Fibroblast of peridontal ligament (primary cell): ENCODE data around the gene TAF6L.
"Not testable (repeated sequence)": the region's sequence is repeated elsewhere in the genome, so short reads cannot be mapped to it uniquely, and the experiment has no call there.

ENCODE experiments used
- DNase-seq: peaks from one replicate; pipeline ENCODE4 v3.0.0-alpha.2; 2010; ENCODE audit errors: extremely low read depth

The TAF6L gene

GRCh38 chr11:62755086-62755615 lies 16.0 kb upstream of the TAF6L start:
- DNase-seq: no peak

GRCh38 chr11:62757846-62758788 lies 13.1 kb upstream of the TAF6L start:
- DNase-seq: no peak

DNA sequence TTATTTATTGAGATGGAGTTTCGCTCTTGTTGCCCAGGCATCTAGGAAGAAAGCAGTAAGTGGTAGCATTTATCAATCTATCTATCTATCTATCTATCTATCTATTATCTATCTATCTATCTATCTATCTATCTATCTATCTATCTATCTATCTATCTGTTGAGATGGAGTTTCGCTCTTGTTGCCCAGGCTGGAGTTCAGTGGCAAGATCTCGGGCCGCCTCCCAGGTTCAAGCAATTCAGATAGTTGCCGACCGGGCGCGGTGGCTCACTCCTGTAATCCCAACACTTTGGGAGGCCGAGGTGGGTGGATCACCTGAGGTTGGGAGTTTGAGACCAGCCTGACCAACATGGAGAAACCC lies 10.3 kb upstream of the TAF6L start:
- DNase-seq: not testable (repeated sequence)

- no peak for DNase-seq
These were observed 435 bp upstream of the TAF6L start for GRCh38 chr11:62770778-62771143.

DNA sequence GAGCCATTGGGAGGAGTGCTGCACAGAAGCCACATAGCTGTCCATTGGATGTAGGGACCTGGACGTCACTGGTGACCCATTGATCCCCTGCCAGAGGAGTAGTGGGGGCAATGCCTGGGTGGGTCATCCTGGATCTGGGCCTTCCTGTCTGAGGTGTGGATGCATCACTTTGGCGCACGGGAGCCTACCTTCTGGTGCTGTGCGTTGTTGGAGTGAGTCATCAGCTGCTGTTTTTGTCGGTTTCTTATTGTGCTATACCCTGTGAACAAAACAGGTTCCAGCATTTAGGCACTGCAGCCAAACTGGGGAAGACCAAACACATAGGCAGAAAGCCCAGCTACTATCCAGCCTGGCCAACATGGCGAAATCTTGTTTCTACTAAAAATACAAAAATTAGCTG lies 3.2 kb downstream of the TAF6L start:
- DNase-seq: no peak

DNA sequence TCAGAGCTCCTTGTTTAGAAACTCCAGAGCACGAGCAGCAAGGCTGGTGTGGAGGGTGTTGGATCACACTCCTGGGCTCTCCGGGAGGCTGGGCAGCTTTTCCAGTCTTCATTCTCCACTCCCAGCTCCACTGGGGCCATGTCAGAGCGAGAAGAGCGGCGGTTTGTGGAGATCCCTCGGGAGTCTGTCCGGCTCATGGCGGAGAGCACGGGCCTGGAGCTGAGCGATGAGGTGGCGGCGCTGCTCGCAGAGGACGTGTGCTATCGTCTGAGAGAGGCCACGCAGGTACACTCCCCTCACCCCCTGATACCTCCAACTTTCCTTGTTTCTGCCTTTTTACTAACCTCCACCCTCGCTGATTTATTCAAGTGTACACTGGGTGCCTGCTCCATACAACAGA lies 4.5 kb downstream of the TAF6L start:
- DNase-seq: no peak

GRCh38 chr11:62777389-62777788 lies 6.2 kb downstream of the TAF6L start:
- no peak for DNase-seq

- DNase-seq: no peak
These were observed 7.2 kb downstream of the TAF6L start for GRCh38 chr11:62778441-62778840.

GRCh38 chr11:62782753-62783152 lies 11.6 kb downstream of the TAF6L start:
- no peak for DNase-seq

GRCh38 chr11:62786318-62787004 lies 15.3 kb downstream of the TAF6L start:
- peak; percentile 68 for DNase-seq

- peak; percentile 96 for DNase-seq
These were observed 16.0 kb downstream of the TAF6L start, which contains the start of gene TMEM179B for GRCh38 chr11:62787005-62787759. Gene TMEM179B, plus strand, starts transcription at chr11:62787402. Its CDS starts 30 bp downstream, at chr11:62787432.

DNA sequence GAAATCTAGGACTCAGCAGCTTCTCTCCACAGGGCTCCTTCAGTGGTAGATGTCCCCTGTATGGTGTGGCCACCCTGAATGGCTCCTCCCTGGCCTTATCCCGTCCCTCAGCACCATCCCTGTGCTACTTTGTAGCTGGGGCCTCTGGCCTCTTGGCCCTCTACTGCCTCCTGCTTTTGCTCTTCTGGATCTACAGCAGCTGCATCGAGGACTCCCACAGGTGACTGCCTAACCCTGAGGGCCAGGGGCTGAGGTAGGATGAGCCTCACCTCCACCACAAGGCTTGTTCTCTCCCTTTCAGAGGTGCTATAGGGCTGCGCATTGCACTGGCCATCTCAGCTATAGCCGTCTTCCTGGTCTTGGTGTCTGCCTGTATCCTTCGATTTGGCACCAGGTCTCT lies 17.8 kb downstream of the TAF6L start:
- DNase-seq: no peak

- no peak for DNase-seq
These were observed 18.4 kb downstream of the TAF6L start for GRCh38 chr11:62789576-62789975.

DNA sequence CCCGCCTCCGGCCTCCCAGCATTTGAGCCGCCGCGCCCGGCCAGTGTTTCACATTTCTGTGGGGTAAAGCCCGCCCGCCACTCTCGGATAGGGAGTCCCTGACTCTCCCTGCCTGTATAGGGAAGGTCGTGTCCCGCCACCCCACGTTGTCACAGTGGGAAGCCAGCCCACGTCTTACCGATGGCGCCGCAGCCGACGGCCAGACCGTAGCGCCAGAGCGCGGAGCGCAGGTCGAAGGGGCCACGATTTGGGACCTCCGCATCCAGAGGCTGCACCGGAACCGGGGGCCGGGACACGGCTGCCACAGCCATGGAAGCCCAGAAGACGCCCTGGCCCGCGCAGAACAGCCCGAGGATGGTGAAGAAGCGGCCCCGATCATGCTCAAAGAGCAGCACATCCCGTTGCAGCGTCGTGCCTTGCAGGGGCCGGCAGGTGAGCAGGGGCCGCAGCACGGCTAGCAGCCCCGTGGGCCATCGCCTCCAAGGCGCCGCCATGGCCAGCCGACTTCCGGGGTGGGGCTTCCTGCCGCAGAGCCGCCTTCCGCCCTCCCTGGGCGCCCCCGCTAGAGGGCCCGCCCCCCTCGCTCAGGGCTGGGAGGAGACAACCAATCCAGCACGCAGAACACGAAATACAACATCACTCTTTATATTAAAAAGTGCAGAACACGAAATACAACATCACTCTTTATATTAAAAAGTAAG lies 20.5 kb downstream of the TAF6L start, which contains the start of gene TMEM223:
Gene TMEM223, minus strand, starts transcription at position 506 of the 701 bp plus-strand sequence. Its CDS starts 12 bp downstream, at position 494.
- peak; percentile 59 for DNase-seq

- no peak for DNase-seq
These were observed 21.0 kb downstream of the TAF6L start for GRCh38 chr11:62792202-62792575.

DNA sequence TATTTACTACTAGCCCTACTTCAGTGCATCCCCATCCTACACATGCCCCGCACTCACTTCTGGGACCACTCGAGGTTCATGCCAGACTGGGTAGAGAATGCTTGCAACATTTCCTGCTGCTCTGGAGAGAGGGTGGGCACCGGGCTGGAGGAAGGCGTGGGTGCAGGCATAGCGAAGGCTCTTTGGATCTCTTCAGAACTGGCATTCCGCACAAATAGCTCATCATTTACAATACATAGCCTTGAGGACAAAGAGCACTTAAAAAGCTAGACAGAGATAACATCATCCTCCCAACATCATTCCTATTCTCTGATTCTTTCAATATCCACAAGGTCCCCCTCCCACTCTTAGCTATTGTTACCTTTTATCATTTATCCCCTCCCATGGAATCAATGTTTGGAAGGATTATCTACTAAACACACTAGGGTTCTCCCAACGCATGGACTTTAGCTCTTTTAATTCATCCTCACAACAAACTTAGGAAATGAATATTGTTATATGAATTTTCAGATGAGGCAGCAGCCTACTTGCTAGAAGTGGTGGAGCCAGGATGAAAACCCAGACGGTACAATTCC lies 23.1 kb downstream of the TAF6L start:
- no peak for DNase-seq

- DNase-seq: no peak
These were observed 25.1 kb downstream of the TAF6L start for GRCh38 chr11:62796281-62796680.

- DNase-seq: no peak
These were observed 28.3 kb downstream of the TAF6L start for GRCh38 chr11:62799486-62799885.

DNA sequence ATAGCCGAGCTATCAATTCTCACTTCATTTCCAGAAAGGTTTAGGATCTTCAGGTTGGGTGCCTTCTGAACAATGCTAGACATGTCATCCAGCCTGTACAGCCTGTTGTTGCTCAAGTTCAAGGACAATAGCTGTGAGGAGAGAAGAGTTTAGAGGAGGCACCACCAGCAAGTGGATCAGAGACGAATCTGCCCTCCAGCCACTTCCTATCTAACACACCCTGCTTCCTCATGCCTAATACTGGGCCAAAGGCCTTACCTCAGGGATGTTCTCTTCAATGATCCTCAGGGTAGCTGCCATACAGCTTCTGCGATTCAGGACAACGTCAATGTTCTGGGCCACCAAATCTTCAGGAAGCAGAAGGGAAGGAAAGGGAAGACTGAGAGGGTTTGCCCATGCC lies 29.9 kb downstream of the TAF6L start:
- no peak for DNase-seq

- peak; percentile 60 for DNase-seq
These were observed 33.3 kb downstream of the TAF6L start for GRCh38 chr11:62804310-62805075.
